Astrocyte (in vitro differentiated cells and primary cell): Measurements from ENCODE around the gene ORC4.

ENCODE experiments used
- CTCF ChIP-seq: IDR thresholded peaks from 2 replicates; pipeline ENCODE4 v1.5.1; 2011; ENCODE audit warnings: low read depth, mild to moderate bottlenecking, inconsistent platforms, low read length, moderate library complexity; ENCODE audit not compliant: insufficient read depth
- EZH2 ChIP-seq: IDR thresholded peaks from 2 replicates; pipeline ENCODE4 v1.6.1; 2012; ENCODE audit warnings: mild to moderate bottlenecking, low read length, inconsistent platforms; ENCODE audit not compliant: insufficient read depth

GRCh38 chr2:147916723-147917122, 103.8 kb downstream of the ORC4 start:
- TF ChIP-seq CTCF (no peak), EZH2 (no peak)
